Stimulated activated CD8-positive, alpha-beta memory T cell treated with anti-CD3 and anti-CD28 coated beads, Interleukin-12 subunit alpha, Interleukin-12 subunit beta, amount 100 ng/mL, for 24 hours (primary cell): Measurements from ENCODE around the gene DOCK2.
"Not testable (repeated sequence)": the region's sequence is repeated elsewhere in the genome, so short reads cannot be mapped to it uniquely, and the experiment has no call there.

Experiments
- DNase-seq: peaks from one replicate; pipeline ENCODE4 v3.0.0-alpha.2; 2020; ENCODE audit errors: extremely low read depth

Gene DOCK2

GRCh38 chr5:169789417-169789940 lies 152.4 kb downstream of the DOCK2 start:
- DNase-seq = no peak

GRCh38 chr5:169791251-169791650 lies 154.2 kb downstream of the DOCK2 start:
- no peak for DNase-seq

DNA sequence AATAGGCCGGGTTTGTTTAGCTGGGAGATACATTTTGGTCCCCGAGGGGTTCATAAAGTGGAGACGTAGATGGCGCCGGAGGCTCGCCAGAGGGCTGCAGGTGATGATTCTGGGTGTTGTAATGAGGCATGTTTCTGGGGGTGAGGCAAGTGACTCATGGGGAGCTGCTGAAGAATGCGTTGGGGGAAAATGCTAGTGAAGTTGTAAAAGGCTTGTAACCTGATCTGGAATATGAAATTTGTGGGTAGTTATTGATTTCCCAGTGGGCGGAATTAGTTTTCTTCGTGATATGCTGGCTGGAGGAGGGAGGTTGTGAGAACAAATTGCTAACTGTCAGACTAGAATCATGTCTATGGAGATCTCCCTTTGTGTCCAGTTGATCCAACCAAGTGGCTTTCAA lies 158.3 kb downstream of the DOCK2 start:
- no peak for DNase-seq

DNA sequence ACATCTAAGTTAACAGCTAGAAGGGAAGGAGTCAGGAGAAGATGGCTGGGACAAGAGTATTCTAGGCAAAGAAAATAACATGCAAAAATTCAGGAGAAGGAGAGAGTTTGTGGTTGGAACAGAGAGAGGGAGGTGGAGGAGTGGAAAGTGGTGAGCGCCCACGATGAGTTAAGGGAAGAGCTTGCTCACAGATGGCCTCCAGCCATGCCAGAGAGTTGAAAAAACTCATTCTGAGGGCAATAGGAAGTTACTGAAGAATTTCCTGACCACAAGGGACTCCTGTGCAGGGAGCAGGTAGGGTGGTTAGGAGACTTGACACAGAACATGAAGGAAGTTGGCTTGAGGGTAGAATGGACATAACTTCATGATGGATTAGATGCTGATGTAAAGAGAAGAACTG lies 159.7 kb downstream of the DOCK2 start:
- no peak for DNase-seq

- no peak for DNase-seq
Observed at GRCh38 chr5:169797577-169797976, 160.5 kb downstream of the DOCK2 start.

GRCh38 chr5:169798438-169798837 lies 161.4 kb downstream of the DOCK2 start:
- no peak for DNase-seq

DNA sequence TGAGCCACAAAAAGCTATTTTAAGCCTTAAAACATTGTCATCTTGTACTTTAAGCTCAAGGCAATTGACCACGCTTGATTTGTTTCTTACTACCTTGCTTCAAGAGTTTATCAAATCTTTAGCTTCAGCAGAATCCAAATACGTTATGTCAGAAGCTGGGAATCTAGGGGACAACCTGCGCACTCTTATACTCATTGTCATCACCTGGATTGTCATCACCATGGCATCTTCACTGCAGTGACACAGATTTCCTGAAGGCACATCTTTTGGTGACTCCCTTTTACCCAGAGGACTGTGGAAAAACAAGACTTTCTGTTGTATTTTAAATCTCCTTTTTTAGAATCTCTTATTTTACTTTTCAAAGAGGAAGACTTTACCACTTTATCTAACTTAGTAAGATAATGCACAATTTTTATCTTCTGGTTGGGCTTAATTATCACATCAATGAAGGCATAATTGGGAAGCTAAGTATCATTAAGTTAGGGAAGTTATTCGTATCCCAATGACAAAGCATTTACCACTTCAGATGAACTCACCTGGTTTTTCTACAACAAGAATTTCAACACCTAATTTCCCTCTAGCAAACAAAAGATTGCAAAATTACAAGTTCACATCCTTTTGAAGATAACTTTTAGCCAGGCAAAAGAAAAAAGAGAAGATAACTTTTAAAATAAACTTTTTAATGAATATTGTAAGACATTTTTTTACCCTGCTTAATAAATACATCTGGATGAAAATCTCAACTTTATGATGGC lies 162.0 kb downstream of the DOCK2 start:
- no peak for DNase-seq

DNA sequence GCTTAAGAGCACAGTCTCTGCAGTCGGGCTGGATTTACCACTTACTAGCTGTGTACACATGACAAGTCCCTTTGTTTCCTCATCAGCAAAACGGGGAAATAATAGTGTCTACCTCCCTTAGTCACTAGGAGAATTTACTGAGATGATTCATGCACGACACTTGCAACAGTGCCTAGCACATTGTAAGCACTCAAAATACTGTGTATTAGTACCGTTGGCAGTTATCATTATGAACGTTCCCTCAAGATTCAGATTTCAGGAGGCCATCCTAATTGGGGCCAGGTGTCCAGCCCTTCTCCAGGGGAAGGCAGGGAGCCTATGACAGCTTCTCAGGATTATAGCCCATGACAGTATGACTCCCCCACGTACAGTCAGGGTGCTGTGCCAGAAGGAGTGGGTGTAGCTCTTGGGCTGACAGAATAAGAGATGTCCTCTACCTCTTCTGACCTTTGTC lies 164.3 kb downstream of the DOCK2 start:
- DNase-seq = no peak

DNA sequence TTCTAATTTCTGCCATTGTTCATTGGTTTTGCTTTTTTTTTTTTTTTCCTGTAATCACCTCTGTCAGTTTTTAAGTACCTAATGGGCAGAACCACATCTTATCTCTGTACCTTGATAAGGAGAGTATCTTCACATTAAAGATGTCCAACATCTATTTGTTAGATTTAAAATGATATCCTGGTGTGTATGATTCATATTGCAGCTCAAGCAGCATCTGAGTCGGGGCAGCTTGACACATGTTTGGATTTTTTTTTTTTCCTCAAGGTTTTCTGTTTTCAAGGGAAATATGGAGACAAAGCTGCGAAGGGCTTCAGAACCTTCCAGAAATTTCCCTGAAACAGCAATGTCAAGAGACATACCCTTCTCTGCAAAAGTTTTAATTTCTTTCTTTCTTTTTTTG lies 164.7 kb downstream of the DOCK2 start:
- DNase-seq = no peak

- DNase-seq = no peak
Observed at GRCh38 chr5:169803077-169803981, 166.3 kb downstream of the DOCK2 start.

GRCh38 chr5:169804861-169805260 lies 167.8 kb downstream of the DOCK2 start:
- DNase-seq = no peak

DNA sequence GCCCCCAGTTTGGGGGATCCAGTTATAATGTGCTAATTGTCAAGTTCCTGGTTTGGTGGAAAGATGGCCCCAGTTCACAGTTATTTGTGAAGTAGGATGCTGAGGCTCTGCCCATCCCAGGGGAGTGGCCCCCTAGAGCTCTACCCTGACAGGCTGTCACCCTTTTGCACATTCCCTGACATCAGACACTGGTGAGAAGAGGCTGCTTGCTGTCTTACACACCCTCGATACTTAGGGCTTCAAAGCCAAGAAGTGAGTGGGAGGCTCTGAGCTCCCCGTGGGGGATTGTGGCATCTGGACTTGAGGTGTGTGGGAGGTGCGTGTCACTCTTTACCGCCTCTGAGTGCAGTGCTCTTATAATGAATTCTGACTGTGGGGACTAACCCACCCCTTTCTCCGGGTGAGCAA lies 168.5 kb downstream of the DOCK2 start:
- peak; percentile 24 for DNase-seq

DNA sequence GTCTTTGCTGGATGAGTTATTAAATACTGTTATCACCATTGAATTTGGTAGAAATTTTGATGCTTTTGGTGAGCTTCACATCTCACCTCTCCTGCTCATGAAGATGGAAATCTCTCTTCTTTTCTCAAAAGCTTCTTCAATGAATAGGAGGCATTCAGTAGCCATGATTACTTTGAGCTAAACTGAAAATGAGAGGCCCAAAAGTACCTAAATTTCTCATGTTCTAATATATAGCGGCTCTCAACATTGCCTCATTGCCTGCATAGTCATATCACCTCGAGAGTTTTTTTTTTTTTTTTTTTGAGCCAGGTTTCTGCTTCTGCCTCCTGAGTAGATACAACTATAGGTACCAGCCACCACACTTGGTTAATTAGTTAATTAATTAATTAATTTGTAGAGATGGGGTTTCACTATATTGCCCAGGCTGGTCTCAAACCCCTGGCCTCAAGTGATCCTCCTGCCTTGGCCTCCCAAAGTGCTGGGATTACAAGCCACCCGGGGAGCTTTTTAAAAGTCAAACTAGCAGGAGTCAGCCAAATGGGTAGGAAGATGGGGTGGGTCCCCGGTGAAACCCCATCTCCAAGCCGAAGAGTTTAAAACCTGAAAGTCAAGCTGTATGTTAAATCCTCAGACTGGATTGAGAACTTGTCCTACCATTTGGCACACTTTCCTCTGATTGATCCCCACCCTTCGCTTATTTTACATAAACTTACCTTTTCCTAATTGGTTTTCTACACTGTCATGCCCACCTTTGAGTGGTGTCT lies 169.0 kb downstream of the DOCK2 start:
- DNase-seq = no peak

DNA sequence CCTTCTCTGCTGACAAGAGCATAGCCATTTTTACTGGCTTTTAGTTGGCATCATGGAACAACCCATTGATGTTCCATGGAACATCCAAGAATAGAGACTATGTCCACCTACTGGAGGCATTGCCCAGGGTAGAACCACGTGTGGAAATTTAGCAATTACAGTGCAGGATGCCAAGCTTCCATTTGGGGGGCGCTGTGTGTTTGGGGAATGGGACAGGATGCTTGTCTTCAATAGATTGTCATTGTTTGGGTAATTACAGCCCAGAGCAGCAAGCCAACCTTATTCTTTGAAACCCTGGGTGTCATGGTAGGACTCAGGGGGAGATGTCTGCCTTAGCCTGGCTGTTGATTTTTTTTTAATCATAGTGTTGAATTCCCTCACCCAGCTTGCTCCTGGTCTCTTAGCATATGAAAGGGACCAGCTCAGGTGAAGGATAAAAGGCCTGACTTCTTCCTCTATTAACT lies 171.1 kb downstream of the DOCK2 start:
- no peak for DNase-seq

DNA sequence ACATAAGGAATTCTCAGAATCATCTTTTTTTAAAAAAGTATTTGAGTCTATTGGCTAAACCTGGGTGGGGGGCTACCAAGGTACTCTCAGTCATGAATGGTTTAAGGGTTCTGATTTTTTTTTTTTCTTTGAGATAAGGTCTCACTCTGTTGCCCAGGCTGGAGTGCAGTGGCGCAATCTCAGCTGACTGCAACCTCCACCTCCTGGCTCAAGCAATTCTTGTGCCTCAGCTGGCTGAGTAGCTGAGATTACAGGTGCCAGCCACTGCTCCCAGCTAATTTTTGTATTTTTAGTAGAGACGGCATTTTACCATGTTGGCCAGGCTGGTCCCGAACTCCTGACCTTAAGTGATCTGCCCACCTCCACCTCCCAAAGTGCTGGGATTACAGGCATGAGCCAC lies 171.8 kb downstream of the DOCK2 start:
- not testable (repeated sequence) for DNase-seq

DNA sequence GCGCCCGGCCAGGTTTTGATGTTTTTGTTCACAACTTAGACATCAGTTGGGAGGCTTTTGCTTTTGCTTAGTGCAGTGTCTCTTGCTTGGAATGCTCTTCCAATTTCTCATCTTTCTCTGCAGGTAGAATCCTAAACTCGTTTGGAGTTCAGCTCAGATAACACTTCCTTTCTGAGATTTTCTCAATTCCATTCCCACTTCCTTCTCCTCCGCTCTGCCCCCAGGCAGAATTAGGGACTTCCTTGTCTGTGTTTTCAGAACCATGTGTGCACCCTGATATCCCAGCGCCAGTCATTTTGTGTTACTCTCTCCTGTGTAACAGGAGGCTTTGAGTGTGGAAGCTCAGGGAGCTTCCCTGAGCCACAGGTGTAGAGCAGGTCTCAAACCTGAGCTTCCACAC lies 172.2 kb downstream of the DOCK2 start:
- no peak for DNase-seq

- DNase-seq = no peak
Observed at GRCh38 chr5:169810524-169810923, 173.4 kb downstream of the DOCK2 start.

- no peak for DNase-seq
Observed at GRCh38 chr5:169811023-169811422, 173.9 kb downstream of the DOCK2 start.

GRCh38 chr5:169811680-169812079 lies 174.6 kb downstream of the DOCK2 start:
- no peak for DNase-seq

DNA sequence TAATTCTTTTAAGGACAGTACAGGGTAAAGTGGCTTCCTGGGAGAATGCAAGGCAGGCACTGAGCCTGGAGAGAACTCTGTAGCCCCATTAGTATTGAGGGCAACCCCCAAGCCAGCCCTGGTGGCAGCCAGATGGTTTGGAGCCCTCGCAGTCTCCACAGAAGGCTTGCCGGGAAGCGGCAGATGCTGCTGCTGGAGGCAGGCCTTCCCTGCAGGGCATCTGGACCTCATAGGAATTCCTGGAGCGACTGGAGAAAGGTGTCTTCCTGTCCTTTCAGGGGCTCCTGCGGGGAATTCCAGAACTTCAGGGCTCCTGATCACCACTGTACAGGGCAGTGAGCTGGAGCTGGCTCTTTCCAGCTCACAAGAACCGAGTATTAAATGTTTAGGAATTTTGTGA lies 175.7 kb downstream of the DOCK2 start:
- no peak for DNase-seq

GRCh38 chr5:169814045-169814444 lies 177.0 kb downstream of the DOCK2 start:
- no peak for DNase-seq

DNA sequence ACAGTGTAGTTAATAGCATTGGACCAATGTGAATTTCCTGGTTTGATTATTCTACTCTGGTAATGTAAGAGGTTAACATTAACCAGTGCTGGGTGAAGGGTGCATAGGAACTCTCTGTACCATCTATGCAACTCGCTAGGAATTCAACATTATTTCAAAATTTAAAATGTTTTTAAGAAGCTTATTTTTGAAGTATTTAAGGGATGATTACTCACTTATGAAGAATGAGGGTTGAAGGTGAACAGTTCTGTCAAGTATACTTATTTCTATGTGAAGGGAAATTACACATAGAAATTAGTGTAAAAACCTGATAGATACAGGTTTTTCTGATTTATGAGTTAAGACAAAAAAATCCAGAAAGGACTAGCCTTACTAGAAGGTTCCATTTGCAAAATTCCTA lies 177.4 kb downstream of the DOCK2 start:
- DNase-seq = no peak
